ENCODE data around the gene BCO1.
A peak's percentile ranks its signal among the peaks of the same experiment; 100 is the strongest.

BCO1 gene

DNA sequence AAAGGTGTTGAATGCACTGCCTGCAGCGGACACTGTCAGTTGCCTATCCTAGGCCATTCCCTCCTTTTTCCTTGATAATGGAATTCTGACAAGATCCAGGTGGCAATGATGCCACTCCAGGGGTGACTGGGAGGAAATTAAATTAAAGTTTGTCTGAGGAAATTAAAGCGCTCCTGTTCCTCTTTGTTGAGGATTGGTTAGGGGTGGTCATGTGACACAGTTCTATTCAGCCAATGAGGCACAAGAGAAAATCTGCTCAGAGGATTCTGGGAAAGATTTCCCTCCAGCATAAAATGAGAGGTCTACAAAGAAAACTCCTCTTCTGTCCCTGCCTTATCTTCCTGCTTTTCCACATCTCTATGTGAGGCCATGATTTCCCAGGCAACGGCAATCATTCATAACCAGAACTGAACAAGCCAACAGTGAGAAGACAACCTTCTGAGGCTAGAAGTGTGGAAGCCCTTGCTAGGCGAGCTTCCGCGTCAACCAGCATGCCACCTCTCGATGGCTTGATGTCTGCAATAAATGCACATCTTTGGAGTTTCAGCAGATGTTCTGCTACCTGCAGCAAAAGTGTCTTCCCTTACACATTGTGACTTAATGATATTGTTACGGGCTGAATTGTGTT, 5.6 kb upstream of the BCO1 start:
- TF ChIP-seq, protein P1, sequence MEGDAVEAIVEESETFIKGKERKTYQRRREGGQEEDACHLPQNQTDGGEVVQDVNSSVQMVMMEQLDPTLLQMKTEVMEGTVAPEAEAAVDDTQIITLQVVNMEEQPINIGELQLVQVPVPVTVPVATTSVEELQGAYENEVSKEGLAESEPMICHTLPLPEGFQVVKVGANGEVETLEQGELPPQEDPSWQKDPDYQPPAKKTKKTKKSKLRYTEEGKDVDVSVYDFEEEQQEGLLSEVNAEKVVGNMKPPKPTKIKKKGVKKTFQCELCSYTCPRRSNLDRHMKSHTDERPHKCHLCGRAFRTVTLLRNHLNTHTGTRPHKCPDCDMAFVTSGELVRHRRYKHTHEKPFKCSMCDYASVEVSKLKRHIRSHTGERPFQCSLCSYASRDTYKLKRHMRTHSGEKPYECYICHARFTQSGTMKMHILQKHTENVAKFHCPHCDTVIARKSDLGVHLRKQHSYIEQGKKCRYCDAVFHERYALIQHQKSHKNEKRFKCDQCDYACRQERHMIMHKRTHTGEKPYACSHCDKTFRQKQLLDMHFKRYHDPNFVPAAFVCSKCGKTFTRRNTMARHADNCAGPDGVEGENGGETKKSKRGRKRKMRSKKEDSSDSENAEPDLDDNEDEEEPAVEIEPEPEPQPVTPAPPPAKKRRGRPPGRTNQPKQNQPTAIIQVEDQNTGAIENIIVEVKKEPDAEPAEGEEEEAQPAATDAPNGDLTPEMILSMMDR (conservative IDR thresholded peaks at IDR 0.05; ENCODE audit: low read length), result no peak
- no peak for DNase-seq (ENCODE audit: low read depth)
- no peak overlapping the region for H3K4me3 ChIP-seq (ENCODE audit: low read length)

DNA sequence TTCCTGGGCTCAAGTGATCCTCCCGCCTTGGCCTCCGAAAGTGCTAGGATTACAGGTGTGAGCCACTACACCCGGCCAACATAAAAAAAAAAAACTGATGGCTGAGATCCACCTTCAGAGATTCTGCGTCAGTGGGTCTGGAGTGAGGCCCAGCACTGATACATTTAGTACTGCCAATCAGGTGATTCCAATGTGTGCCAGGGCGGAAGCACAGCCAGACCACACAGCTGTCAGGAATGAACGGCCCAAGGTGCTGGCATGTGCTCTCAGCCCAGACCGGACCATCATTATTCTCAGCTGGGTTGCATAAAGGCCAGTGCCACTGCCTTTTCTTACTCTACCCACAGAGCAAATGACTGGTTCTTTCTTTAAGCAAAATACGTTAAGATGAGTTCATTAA, 1.2 kb upstream of the BCO1 start:
- peak; percentile 5 for DNase-seq (ENCODE audit: low read depth)
- TF ChIP-seq, protein P1 (conservative IDR thresholded peaks at IDR 0.05; ENCODE audit: low read length), result no peak
- no peak overlapping the region for H3K4me3 ChIP-seq (ENCODE audit: low read length)

DNA sequence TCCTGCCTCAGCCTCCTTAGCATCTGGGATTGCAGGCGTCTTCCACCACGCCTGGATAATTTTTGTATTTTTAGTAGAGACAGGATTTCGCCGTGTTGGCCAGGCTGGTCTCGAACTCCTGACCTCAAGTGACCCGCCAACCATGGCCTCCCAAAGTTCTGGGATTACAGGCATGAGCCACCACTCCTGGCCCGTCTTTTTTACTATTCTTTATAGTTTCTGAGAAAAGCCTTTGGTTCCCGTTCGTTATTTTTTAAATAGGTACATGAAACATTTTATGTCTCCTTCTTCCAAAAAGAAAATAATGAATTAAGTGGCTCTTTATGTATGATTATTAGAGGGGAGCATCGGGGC, 570 bp upstream of the BCO1 start:
- no peak overlapping the region; the same call in 1 of the 2 replicates for H3K4me3 ChIP-seq (ENCODE audit: low read length)
- TF ChIP-seq, protein P1 (conservative IDR thresholded peaks at IDR 0.05; ENCODE audit: low read length), result no peak
- no peak for DNase-seq (ENCODE audit: low read depth)

DNA sequence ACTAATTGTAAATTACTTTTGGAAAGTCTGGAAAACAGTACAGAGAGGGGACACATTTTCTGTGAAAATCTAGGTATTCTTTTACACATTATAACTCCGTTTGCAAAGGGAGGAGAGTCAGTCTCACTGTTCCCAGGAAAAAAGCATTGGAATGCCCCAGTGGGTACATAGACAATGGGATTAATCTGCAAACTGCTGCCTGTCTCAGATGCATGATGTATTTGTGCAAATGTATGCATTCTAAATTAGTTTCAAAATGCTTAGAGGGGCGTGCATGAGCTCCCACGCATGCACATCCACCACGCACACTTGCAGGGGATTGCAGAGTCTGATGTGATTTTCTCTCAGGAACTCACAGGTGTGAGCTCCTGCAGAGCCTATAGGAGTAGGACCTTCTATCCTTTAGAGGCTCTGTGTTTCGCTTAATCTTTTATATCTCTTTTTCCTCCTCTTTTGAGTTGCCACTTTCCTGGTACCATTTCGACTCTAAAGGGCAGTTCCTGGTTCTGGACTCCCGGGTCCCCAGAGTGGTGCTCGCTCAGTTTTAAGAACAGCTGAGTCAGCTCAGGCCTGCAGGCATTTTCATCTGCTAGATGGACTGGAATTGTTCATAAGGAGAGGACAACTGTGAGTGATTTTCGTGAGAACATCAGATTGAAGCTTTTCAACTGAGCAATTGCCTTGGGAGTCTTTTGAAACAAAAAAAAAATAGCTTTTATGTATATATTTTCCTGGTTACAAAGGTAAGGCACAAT, 1.1 kb downstream of the BCO1 start:
- TF ChIP-seq, protein P1 (conservative IDR thresholded peaks at IDR 0.05; ENCODE audit: low read length), result no peak
- H3K4me3 ChIP-seq (ENCODE audit: low read length), result no peak overlapping the region
- no peak for DNase-seq (ENCODE audit: low read depth)

DNA sequence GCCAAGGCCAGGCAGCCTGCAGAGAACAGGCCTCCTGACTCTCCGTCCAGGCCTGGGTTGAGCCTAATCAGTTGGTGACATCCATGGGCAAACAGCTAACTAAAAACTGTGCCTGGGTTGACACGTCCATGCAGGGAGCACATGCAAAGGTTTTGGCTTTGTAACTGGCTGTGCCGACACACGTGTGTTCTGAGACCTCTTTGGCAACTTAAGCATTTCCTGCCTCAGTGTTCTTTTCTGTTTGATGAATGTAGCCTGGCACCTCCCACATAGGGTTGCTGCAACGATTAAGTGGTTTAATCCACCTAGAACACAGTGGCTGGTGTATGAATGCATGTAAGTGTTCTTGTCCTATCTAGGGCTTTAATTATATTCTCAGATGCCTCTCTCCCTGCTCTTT, 3.2 kb downstream of the BCO1 start:
- no peak overlapping the region for H3K4me3 ChIP-seq (ENCODE audit: low read length)
- DNase-seq (ENCODE audit: low read depth), result no peak
- TF ChIP-seq, protein P1 (conservative IDR thresholded peaks at IDR 0.05; ENCODE audit: low read length), result no peak

DNA sequence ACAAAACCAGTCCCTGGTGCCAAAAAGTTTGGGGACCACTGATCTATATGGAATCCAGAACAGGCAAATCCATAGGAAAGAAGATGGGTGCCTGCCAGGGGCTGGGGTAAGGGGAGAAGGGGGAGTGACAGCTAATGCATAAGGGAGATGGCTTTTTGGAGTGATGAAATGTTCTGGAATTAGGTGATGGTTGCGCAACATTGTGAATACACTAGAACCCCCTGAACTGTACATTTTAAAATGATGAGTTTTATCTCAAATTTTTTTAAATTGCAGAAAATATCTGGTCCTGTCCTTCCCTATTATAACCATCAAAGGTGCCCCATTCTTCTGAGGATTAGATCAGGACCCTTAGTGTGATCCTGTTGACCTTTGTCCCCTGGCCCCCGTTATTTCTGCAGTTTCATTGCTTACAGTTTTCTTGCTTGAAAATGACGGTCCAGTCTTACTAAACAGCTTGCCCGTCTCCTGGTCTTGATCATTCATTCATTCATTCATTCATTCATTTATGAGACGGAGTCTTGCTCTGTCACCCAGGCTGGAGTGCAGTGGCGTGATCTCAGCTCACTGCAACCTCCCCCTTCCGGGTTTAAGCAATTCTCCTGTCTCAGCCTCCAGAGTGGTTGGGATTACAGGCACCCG, 4.6 kb downstream of the BCO1 start:
- DNase-seq (ENCODE audit: low read depth), result no peak
- TF ChIP-seq, protein P1 (conservative IDR thresholded peaks at IDR 0.05; ENCODE audit: low read length), result no peak
- no peak overlapping the region for H3K4me3 ChIP-seq (ENCODE audit: low read length)

DNA sequence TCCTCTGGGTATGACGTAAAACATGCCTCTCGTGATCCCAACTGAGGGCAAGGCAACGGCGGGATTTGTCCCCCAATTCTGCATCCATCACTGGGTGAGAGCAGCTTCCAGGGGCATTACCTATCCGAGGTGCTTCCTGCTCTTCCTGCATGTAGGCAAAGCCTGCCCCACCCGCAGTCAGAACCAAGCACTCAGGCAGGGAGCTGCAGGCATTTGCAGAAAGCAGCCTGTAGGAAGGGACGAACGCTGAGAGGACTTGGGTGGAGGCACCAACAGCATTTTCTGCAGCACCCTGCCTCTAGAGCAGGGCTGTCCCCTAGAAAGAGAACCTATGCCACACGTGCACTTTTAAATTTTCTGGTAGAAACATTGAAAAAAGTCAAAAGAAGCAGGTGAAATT, 5.5 kb downstream of the BCO1 start:
- DNase-seq (ENCODE audit: low read depth), result no peak
- TF ChIP-seq, protein P1 (conservative IDR thresholded peaks at IDR 0.05; ENCODE audit: low read length), result no peak
- H3K4me3 ChIP-seq (ENCODE audit: low read length), result no peak overlapping the region

Measured in AG10803 (cell line).